ENCODE measurements around the gene RAB27A. TPM values are rescaled to one million over a fixed set of nuclear protein-coding genes. Genes with fewer than 3 reads are reported as not detected.

Gene RAB27A
- total and polyA plus RNA-seq, 10 of the 15 experiments (the other 5 are each of a cell fraction or from before 2014, with no cell fraction given), result 13.3 to 139 (median 35.2) TPM

- H3K4me3 ChIP-seq, result peak overlapping the region; percentile 89
- 3% methylated on average over 33 of the region's 37 CpGs for WGBS (ENCODE audit: insufficient coverage, insufficient replicate concordance, low lambda C conversion rate, missing lambda C conversion rate)
- no peaks in the 10 kb centered on the region for H4K20me1 ChIP-seq (ENCODE audit: control insufficient read depth, insufficient read depth)
- no peak for DNase-seq (ENCODE audit: low read depth, low spot score)
- CTCF ChIA-PET, result interaction anchor here (0.7 to 3.0 kb wide), 5 partner anchors 30 to 1163 kb away, joined by 3 to 34 read pairs (median 3); partner anchors contain the start of genes PIGB, PIGBOS1 and RSL24D1
- ATAC-seq, result peak; percentile 57
- H3K9me3 ChIP-seq (replicated peaks; ENCODE audit: control insufficient read depth, insufficient read depth, low read length), result no peaks in the 10 kb centered on the region
- POLR2A ChIA-PET, result no interaction called here
- H3K9ac ChIP-seq (ENCODE audit: control insufficient read depth, insufficient read depth, low read length), result peak overlapping the region; percentile 66
- H2AFZ ChIP-seq (ENCODE audit: control insufficient read depth, low read depth, low read length), result peak overlapping the region; percentile 81
- peaks cover 14% of the 10 kb centered on the region for H3K79me2 ChIP-seq (ENCODE audit: control insufficient read depth, insufficient read depth, low read length)
- H3K36me3 ChIP-seq (ENCODE audit: control insufficient read depth in 2 of 2, insufficient read depth in 2 of 2, low read length in 1 of 2), result no peaks in the 10 kb centered on the region
- no TSS peak for BruUV-seq (replicated peaks)
- peak overlapping the region; percentile 65 for H3K27ac ChIP-seq (ENCODE audit: control insufficient read depth, insufficient read depth)
- H3K27me3 ChIP-seq (replicated peaks in 1 of 2; ENCODE audit: control insufficient read depth in 2 of 2, insufficient read depth in 2 of 2, low read length in 1 of 2), result no peaks in the 10 kb centered on the region
- RAD21 ChIA-PET (ENCODE audit: unreplicated experiment), result interaction anchor here (2.9 to 3.2 kb wide), 2 partner anchors 33 to 72 kb away, joined by 19 to 26 read pairs; no protein-coding TSS in a partner anchor
- intact Hi-C loops (cut with micrococcal nuclease; ENCODE audit: unreplicated experiment), result loop anchor here (1.0 to 10.0 kb wide), 4 partner anchors 34 to 1326 kb away; no protein-coding TSS in a partner anchor
- SMC1A ChIA-PET (ENCODE audit: uncharacterized antibody, unreplicated experiment), result interaction anchor here (0.6 to 2.4 kb wide), 8 partner anchors 12 to 73 kb away, joined by 3 to 13 read pairs (median 5); partner anchors contain the start of genes PIGB and PIGBOS1
- in situ Hi-C loops (cut with MboI), result no loop called here
- peak overlapping the region; percentile 82 for H3K4me2 ChIP-seq (ENCODE audit: control insufficient read depth, insufficient read depth)
- no peak for FAIRE-seq
- no peaks in the 10 kb centered on the region; the same call in 1 of the 2 replicates for H3K4me1 ChIP-seq (ENCODE audit: control insufficient read depth, insufficient read depth, low read length)
- TF ChIP-seq PKNOX1 (IDR thresholded peaks at IDR 0.05) (peak; percentile 28; the same call in 1 of the 2 replicates), CREM (IDR thresholded peaks at IDR 0.05; ENCODE audit: low read depth) (0 out of 2 replicates have a peak, but pooled peaks have one; percentile 5), SMAD5 (IDR thresholded peaks at IDR 0.05; ENCODE audit: low read depth) (0 out of 2 replicates have a peak, but pooled peaks have one; percentile 27), EED (IDR thresholded peaks at IDR 0.05; ENCODE audit: low read depth) (peak; percentile 10; the same call in 1 of the 2 replicates), POLR2AphosphoS2 (IDR thresholded peaks at IDR 0.05; ENCODE audit: low read depth, low read length) (no peak), PBX3 (IDR thresholded peaks at IDR 0.05; ENCODE audit: insufficient replicate concordance, low read depth, low read length) (no peak), CUX1 (IDR thresholded peaks at IDR 0.05; ENCODE audit: insufficient replicate concordance, low read depth, low read length) (no peak), HDGF (IDR thresholded peaks at IDR 0.05) (peak; percentile 40; the same call in 1 of the 2 replicates), MXI1 (IDR thresholded peaks at IDR 0.05; ENCODE audit: low read depth, low read length) (no peak), DPF2 (IDR thresholded peaks at IDR 0.05) (peak; percentile 63; the same call in 1 of the 2 replicates), SREBF2 (IDR thresholded peaks at IDR 0.05; ENCODE audit: low read length) (no peak), POLR2AphosphoS5 (IDR thresholded peaks at IDR 0.05; ENCODE audit: low read length) (peak; percentile 2; the same call in 1 of the 2 replicates)
- TF ChIP-seq, protein P1, sequence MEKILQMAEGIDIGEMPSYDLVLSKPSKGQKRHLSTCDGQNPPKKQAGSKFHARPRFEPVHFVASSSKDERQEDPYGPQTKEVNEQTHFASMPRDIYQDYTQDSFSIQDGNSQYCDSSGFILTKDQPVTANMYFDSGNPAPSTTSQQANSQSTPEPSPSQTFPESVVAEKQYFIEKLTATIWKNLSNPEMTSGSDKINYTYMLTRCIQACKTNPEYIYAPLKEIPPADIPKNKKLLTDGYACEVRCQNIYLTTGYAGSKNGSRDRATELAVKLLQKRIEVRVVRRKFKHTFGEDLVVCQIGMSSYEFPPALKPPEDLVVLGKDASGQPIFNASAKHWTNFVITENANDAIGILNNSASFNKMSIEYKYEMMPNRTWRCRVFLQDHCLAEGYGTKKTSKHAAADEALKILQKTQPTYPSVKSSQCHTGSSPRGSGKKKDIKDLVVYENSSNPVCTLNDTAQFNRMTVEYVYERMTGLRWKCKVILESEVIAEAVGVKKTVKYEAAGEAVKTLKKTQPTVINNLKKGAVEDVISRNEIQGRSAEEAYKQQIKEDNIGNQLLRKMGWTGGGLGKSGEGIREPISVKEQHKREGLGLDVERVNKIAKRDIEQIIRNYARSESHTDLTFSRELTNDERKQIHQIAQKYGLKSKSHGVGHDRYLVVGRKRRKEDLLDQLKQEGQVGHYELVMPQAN (conservative IDR thresholded peaks at IDR 0.05), result peak; percentile 74; the same call in 1 of the 2 replicates
Observed at GRCh38 chr15:55289011-55289745, 435 bp downstream of the RAB27A start.
